NB4 (cell line): Measurements from ENCODE around the gene JAKMIP1.

Experiments used
- TF ChIP-seq, protein P1 (sequence below): IDR thresholded peaks from one replicate; pipeline ENCODE4 v1.5.1; 2012; ENCODE audit warnings: low read depth, low read length
- TF ChIP-seq, protein P2 (sequence below): IDR thresholded peaks from 2 replicates; pipeline ENCODE4 v1.6.1; 2011; ENCODE audit warnings: low read depth, low read length

DNA sequence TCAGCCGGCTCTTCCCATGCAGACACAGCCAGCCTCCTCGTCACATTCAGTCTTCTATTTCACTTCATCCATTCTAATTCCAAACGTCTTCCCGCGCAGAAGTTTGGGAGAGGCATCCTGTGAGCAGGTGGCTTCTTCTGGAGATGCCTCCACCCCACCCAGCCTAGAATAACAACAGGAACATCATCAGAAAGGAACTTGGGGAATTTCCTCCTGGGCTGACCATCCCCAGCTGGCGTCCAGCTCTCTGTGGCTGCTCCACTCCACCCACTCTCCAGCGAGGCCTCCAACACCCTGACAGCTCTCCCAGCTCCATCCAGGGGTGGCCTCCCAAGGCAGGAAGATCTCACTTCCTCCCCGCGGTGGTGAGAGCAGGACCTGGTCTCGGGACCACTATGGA is 176.6 kb downstream of the JAKMIP1 start:
- TF ChIP-seq, protein P1, sequence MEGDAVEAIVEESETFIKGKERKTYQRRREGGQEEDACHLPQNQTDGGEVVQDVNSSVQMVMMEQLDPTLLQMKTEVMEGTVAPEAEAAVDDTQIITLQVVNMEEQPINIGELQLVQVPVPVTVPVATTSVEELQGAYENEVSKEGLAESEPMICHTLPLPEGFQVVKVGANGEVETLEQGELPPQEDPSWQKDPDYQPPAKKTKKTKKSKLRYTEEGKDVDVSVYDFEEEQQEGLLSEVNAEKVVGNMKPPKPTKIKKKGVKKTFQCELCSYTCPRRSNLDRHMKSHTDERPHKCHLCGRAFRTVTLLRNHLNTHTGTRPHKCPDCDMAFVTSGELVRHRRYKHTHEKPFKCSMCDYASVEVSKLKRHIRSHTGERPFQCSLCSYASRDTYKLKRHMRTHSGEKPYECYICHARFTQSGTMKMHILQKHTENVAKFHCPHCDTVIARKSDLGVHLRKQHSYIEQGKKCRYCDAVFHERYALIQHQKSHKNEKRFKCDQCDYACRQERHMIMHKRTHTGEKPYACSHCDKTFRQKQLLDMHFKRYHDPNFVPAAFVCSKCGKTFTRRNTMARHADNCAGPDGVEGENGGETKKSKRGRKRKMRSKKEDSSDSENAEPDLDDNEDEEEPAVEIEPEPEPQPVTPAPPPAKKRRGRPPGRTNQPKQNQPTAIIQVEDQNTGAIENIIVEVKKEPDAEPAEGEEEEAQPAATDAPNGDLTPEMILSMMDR: no peak
- TF ChIP-seq, protein P2, sequence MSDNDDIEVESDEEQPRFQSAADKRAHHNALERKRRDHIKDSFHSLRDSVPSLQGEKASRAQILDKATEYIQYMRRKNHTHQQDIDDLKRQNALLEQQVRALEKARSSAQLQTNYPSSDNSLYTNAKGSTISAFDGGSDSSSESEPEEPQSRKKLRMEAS: no peak
